ENCODE measurements around the gene MALRD1.

- TF ChIP-seq, protein P1, sequence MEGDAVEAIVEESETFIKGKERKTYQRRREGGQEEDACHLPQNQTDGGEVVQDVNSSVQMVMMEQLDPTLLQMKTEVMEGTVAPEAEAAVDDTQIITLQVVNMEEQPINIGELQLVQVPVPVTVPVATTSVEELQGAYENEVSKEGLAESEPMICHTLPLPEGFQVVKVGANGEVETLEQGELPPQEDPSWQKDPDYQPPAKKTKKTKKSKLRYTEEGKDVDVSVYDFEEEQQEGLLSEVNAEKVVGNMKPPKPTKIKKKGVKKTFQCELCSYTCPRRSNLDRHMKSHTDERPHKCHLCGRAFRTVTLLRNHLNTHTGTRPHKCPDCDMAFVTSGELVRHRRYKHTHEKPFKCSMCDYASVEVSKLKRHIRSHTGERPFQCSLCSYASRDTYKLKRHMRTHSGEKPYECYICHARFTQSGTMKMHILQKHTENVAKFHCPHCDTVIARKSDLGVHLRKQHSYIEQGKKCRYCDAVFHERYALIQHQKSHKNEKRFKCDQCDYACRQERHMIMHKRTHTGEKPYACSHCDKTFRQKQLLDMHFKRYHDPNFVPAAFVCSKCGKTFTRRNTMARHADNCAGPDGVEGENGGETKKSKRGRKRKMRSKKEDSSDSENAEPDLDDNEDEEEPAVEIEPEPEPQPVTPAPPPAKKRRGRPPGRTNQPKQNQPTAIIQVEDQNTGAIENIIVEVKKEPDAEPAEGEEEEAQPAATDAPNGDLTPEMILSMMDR (IDR thresholded peaks at IDR 0.05; ENCODE audit: low read depth, low read length): no peak
- TF ChIP-seq EZH2phosphoT487 (IDR thresholded peaks at IDR 0.05; ENCODE audit: low read depth): no peak
These were observed 442.6 kb downstream of the MALRD1 start for GRCh38 chr10:19491166-19491565.

Data from OCI-LY3 (cell line).